Activated CD4-positive, alpha-beta T cell treated with anti-CD3 and anti-CD28 coated beads for 36 hours (primary cell): ENCODE results near the gene ZC3H18. TPM values are rescaled to one million over a fixed set of nuclear protein-coding genes. Genes with fewer than 3 reads are reported as not detected.

Source experiments
- ATAC-seq: fragments of 200-7000 bp; cut with Tn5 transposase; one replicate; pipeline ENCODE4 v1.10.0; 2021; ENCODE audit warnings: mild to moderate bottlenecking, moderate library complexity
- CTCF ChIA-PET: fragments of 350-600 bp; sonication (Branson Sonifier 250); formaldehyde crosslinking; loops from one replicate; lab custom pipeline; 2021; ENCODE audit warnings: antibody characterized with exemption; lab: Charles Lee
- POLR2A ChIA-PET: fragments of 350-600 bp; sonication (Branson Sonifier 250); formaldehyde crosslinking; loops from one replicate; lab custom pipeline; 2021; ENCODE audit warnings: antibody characterized with exemption, inconsistent platforms; lab: Charles Lee
- DNase-seq: peaks from one replicate; pipeline ENCODE4 v3.0.0-alpha.2; 2020
- H3K27ac Mint-ChIP-seq: one replicate; pipeline ENCODE4 v1.8.0; 2021; ENCODE audit warnings: mixed read lengths
- H3K27me3 Mint-ChIP-seq: one replicate; pipeline ENCODE4 v1.8.0; 2021; ENCODE audit warnings: mixed read lengths
- H3K36me3 Mint-ChIP-seq: one replicate; pipeline ENCODE4 v1.8.0; 2021; ENCODE audit warnings: low read depth, mixed read lengths
- H3K4me1 Mint-ChIP-seq: one replicate; pipeline ENCODE4 v1.8.0; 2021; ENCODE audit warnings: mixed read lengths
- H3K4me3 Mint-ChIP-seq: one replicate; pipeline ENCODE4 v1.8.0; 2021; ENCODE audit warnings: mild to moderate bottlenecking, moderate library complexity, mixed read lengths
- H3K9me3 Mint-ChIP-seq: one replicate; pipeline ENCODE4 v1.8.0; 2021; ENCODE audit warnings: low read depth, mixed read lengths
- intact Hi-C, 2 experiments: fragments of 100-400 bp; cut with DNase I in 1 of 2; cut with micrococcal nuclease in 1 of 2; formaldehyde crosslinking; loops; one replicate each; pipeline versions ENCODE4 v1.14.2 to v1.15.1; 2022 to 2024; cut with DNase I, micrococcal nuclease
- total RNA-seq, 2 experiments: library from RNA; stranded (reverse); gene quantifications; one replicate each; pipeline ENCODE4 v1.2.3, GENCODE V29; 2021

ZC3H18 gene
- total RNA-seq, 2 experiments from 2014 or later: 70.0 to 76.4 TPM

GRCh38 chr16:88554711-88555264 is 15.4 kb upstream of the ZC3H18 start:
- ATAC-seq (no peak), DNase-seq (no peak)
- intact Hi-C loops: no loop called here
- ChIA-PET POLR2A (no interaction called here), CTCF (interaction anchor here (0.5 kb wide), 1 partner anchor 29 kb away, joined by 3 read pairs; no protein-coding TSS in a partner anchor)
- Mint-ChIP-seq H3K4me3 (no peak overlapping the region), H3K9me3 (peaks cover 3% of the 10 kb centered on the region), H3K27me3 (peaks cover 8% of the 10 kb centered on the region), H3K4me1 (peaks cover 2% of the 10 kb centered on the region), H3K36me3 (no peaks in the 10 kb centered on the region), H3K27ac (no peak overlapping the region)

- Mint-ChIP-seq H3K27ac (no peak overlapping the region), H3K4me3 (no peak overlapping the region), H3K27me3 (peaks cover 8% of the 10 kb centered on the region), H3K9me3 (peaks cover 3% of the 10 kb centered on the region), H3K4me1 (no peaks in the 10 kb centered on the region), H3K36me3 (no peaks in the 10 kb centered on the region)
- ChIA-PET POLR2A (no interaction called here), CTCF (no interaction called here)
- no peak for ATAC-seq
- intact Hi-C loops: no loop called here
- no peak for DNase-seq
These were observed 13.8 kb upstream of the ZC3H18 start for GRCh38 chr16:88556294-88556988.

GRCh38 chr16:88558457-88559442 is 11.5 kb upstream of the ZC3H18 start:
- intact Hi-C loops: loop anchor here in 1 of 2 experiments (1.0 kb wide), 1 partner anchor 116 kb away; no protein-coding TSS in a partner anchor
- ATAC-seq: peak; percentile 58
- POLR2A ChIA-PET: interaction anchor here (0.6 kb wide), 1 partner anchor 307 kb away, joined by 5 read pairs; no protein-coding TSS in a partner anchor
- no peak overlapping the region for H3K4me3 Mint-ChIP-seq
- H3K9me3 Mint-ChIP-seq: peaks cover 3% of the 10 kb centered on the region
- no peaks in the 10 kb centered on the region for H3K36me3 Mint-ChIP-seq
- no peak overlapping the region for H3K27ac Mint-ChIP-seq
- H3K27me3 Mint-ChIP-seq: peaks cover 4% of the 10 kb centered on the region
- DNase-seq: peak; percentile 41
- CTCF ChIA-PET: interaction anchor here (0.6 kb wide), 1 partner anchor 550 kb away, joined by 4 read pairs; no protein-coding TSS in a partner anchor
- peaks cover 2% of the 10 kb centered on the region for H3K4me1 Mint-ChIP-seq

GRCh38 chr16:88560714-88561484 is 9.3 kb upstream of the ZC3H18 start:
- DNase-seq: peak; percentile 29
- Mint-ChIP-seq H3K27ac (no peak overlapping the region), H3K4me1 (peaks cover 4% of the 10 kb centered on the region), H3K36me3 (no peaks in the 10 kb centered on the region), H3K9me3 (peaks cover 3% of the 10 kb centered on the region), H3K27me3 (peaks cover 4% of the 10 kb centered on the region), H3K4me3 (no peak overlapping the region)
- ChIA-PET CTCF (interaction anchor here (0.9 to 2.3 kb wide), 8 partner anchors 10 to 123 kb away, joined by 3 to 10 read pairs (median 4); partner anchors contain the start of gene ZC3H18), POLR2A (interaction anchor here (0.8 kb wide), 1 partner anchor 9 kb away, joined by 4 read pairs; the partner anchor contains the start of gene ZC3H18)
- no peak for ATAC-seq
- intact Hi-C loops: loop anchor here in 1 of 2 experiments (5.0 kb wide), 1 partner anchor 34 kb away; no protein-coding TSS in a partner anchor

- Mint-ChIP-seq H3K27me3 (peaks cover 3% of the 10 kb centered on the region), H3K9me3 (no peaks in the 10 kb centered on the region), H3K4me1 (peaks cover 12% of the 10 kb centered on the region), H3K27ac (no peak overlapping the region), H3K4me3 (no peak overlapping the region), H3K36me3 (no peaks in the 10 kb centered on the region)
- CTCF ChIA-PET: interaction anchor here (0.9 to 2.3 kb wide), 7 partner anchors 9 to 124 kb away, joined by 3 to 10 read pairs (median 4); partner anchors contain the start of gene ZC3H18
- DNase-seq: peak; percentile 72
- ATAC-seq: peak; percentile 49
- intact Hi-C loops: loop anchor here (1.0 to 5.0 kb wide), 2 partner anchors 34 to 118 kb away; no protein-coding TSS in a partner anchor
- POLR2A ChIA-PET: no interaction called here
These were observed 8.5 kb upstream of the ZC3H18 start for GRCh38 chr16:88561485-88562359.

GRCh38 chr16:88566158-88566557 is 4.0 kb upstream of the ZC3H18 start:
- Mint-ChIP-seq H3K4me3 (no peak overlapping the region), H3K27ac (no peak overlapping the region), H3K36me3 (no peaks in the 10 kb centered on the region), H3K9me3 (no peaks in the 10 kb centered on the region), H3K4me1 (peaks cover 23% of the 10 kb centered on the region), H3K27me3 (no peaks in the 10 kb centered on the region)
- DNase-seq (peak; percentile 90), ATAC-seq (peak; percentile 42)
- ChIA-PET CTCF (interaction anchor here (0.7 to 1.2 kb wide), 2 partner anchors 30 to 215 kb away, joined by 3 to 4 read pairs; no protein-coding TSS in a partner anchor), POLR2A (no interaction called here)
- intact Hi-C loops: loop anchor here (1.0 to 5.0 kb wide), 2 partner anchors 109 to 114 kb away; no protein-coding TSS in a partner anchor

- POLR2A ChIA-PET: no interaction called here
- H3K9me3 Mint-ChIP-seq: no peaks in the 10 kb centered on the region
- CTCF ChIA-PET: no interaction called here
- H3K4me3 Mint-ChIP-seq: peak overlapping the region; percentile 74
- H3K4me1 Mint-ChIP-seq: peaks cover 44% of the 10 kb centered on the region
- peaks cover 17% of the 10 kb centered on the region for H3K36me3 Mint-ChIP-seq
- DNase-seq: no peak
- peak overlapping the region; percentile 74 for H3K27ac Mint-ChIP-seq
- no peaks in the 10 kb centered on the region for H3K27me3 Mint-ChIP-seq
- ATAC-seq: no peak
- intact Hi-C loops: loop anchor here in 1 of 2 experiments (5.0 kb wide), 1 partner anchor 112 kb away; no protein-coding TSS in a partner anchor
These were observed 1.2 kb upstream of the ZC3H18 start for GRCh38 chr16:88568710-88569613.

- Mint-ChIP-seq H3K9me3 (no peaks in the 10 kb centered on the region), H3K27me3 (no peaks in the 10 kb centered on the region), H3K36me3 (peaks cover 17% of the 10 kb centered on the region), H3K27ac (peak overlapping the region; percentile 74), H3K4me3 (peak overlapping the region; percentile 74), H3K4me1 (peaks cover 44% of the 10 kb centered on the region)
- no peak for DNase-seq
- POLR2A ChIA-PET: interaction anchor here (0.7 to 1.7 kb wide), 5 partner anchors 9 to 618 kb away, joined by 3 to 6 read pairs (median 4); partner anchors contain the start of genes BANP and ZFPM1
- peak; percentile 28 for ATAC-seq
- intact Hi-C loops: loop anchor here in 1 of 2 experiments (5.0 kb wide), 1 partner anchor 112 kb away; no protein-coding TSS in a partner anchor
- CTCF ChIA-PET: interaction anchor here (0.8 to 1.8 kb wide), 2 partner anchors 8 to 613 kb away, joined by 4 to 10 read pairs; no protein-coding TSS in a partner anchor
These were observed 604 bp upstream of the ZC3H18 start for GRCh38 chr16:88569614-88569984.
